Measurements from ENCODE around the gene PLEKHD1.
A peak's percentile ranks its signal among the peaks of the same experiment; 100 is the strongest.

Gene PLEKHD1

DNA sequence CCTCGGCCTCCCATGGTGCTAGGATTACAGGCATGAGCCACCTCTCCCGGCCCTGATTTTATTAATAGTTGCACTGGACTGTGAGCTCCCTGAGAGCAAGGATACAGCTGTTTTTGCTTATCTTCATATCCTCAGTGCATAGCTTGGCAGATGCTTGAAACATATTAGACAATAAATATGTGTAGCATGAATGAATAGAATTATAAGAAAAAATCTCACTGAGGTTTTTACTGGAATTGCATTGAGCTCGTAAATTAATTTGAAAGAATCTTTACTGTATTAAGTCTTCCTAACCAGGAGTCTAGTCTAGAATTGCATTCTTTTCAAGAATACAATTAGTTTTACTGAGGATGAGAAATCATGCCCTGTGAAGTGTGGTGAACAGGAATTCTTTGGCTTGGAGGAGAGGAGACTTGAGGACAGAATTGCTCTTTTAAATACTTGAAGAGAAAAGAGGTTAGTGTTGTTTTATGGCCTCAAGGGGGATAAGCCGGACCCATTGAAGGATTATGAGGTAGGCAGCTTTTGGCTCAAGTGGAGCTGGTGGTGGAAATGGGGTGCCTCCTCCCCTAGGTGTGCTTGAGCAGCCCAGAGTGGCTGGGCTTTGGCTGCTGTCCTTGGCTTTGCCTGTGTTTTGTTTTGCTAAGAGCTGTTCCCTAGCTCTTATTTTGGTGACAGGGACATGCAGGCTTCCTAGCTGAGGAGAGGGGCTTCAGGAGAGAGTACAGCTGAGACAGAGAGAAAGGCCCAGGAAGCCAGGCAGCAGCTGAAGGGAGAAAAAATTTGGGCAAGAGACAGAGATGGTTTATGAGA lies 34.0 kb downstream of the PLEKHD1 start:
- no peak for DNase-seq (ENCODE audit: low read depth in 2 of 3, low spot score in 1 of 3)

DNA sequence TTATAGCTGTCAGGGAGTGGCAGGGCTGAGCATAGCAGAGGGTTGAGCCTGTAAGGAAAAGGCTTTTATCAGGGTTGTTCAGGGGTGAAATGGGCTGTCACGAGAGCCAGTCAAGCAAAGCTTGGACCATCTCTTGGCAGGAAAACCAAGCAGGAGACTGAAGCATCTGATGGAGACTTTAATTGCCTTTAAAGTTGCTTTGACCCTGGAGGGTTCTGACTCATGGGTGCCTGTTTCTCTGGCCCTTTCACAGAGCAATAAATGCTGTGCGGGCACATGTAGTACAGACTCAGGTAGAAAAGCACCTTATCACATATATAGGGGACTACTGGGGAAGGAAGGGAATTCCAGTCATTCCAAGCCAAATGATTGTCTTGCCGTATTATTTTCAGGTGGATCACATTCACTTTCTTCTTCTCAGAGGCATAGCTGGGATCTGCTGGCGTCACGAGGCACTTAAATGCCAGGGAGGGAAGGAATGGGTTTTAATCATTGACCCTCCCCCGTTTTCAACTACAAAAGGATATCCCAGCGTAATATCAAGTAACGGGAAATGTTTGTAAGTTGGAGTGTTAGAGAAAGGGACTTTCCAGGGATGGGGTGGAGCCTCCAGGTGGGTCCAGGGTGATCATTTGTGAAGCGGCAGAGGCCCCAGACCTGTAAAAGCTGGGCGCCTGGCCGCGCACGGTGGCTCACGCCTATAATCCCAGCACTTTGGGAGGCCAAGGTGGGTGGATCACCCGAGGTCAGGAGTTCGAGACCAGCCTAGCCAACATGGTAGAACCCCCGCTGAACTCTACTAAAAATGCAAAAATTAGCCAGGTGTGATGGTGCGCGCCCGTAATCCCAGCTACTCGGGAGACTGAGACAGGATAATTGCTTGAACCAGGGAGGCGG lies 34.9 kb downstream of the PLEKHD1 start:
- DNase-seq (ENCODE audit: low read depth in 2 of 3, low spot score in 1 of 3): no peak

DNA sequence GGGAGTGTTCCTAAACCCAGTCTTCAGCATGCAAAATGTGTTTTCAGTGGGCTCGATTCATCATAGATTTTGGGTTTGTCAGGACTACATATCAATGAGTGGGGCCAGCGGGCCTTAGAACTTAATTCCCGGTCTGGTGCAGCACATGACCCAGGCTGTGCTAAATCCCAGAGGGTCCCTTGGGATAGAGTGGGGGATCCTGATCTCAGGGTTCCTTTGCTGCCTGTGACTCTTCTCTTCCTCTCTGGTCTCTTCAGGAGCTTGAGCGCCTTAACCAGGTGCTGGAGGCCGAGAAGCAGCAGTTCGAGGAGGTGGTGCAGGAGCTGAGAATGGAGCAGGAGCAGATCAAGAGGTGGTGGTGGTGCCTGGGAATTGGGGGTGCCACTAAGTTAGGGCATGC lies 37.5 kb downstream of the PLEKHD1 start:
- DNase-seq (ENCODE audit: low read depth in 2 of 3, low spot score in 1 of 3): no peak

DNA sequence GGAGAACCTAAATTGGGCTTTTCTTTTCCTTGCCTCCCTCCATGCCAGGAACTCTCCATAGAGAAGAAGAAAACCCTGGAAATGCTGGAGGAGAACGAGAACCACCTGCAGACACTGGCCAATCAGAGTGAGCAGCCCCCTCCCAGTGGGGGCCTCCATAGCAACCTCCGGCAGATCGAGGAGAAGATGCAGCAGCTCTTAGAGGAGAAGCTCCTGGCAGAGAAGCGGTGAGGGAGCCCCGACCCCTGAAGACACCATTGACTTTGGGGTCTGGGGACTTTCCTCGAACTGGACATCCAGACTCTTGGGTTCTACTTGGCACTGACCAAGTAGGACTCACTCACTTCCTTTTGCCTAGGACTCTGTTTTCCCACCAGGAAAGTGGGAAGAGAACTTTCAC lies 41.4 kb downstream of the PLEKHD1 start:
- no peak for DNase-seq (ENCODE audit: low read depth in 2 of 3, low spot score in 1 of 3)

DNA sequence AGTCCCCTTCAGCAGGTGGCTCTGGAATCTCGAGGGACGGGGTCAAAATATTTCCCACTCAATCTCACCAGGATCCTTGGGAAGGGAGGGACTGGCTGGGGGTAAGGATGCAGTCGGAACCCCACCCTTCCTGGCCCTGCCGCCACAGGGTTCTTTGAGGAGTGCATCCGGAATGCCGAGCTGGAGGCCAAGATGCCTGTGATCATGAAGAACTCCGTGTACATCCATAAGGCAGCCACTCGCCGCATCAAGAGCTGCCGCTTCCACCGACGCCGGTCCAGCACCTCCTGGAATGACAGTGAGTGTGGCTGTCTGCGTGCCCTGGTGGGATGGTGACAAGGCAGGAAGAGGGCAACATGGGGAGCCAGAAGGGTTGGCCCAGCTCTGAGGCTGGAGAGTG lies 43.1 kb downstream of the PLEKHD1 start:
- no peak for DNase-seq (ENCODE audit: low read depth in 2 of 3, low spot score in 1 of 3)

DNA sequence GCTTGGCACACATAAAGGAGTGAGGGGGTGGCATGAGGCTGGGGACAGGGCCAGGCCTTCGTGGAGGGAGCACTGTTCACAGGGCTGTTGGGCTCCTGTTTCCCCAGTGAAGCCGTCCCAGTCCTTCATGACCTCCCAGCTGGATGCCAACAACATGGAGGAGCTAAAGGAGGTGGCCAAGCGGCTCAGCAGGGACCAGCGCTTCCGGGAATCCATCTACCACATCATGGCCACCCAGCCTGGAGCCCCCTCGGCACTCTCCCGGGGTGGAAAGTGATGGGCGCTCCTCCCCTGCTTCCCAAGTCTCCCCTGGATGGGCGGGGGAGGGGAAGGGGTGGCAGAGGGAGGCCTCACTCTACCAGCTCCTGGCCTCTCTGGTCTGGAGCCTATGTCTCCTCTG lies 43.6 kb downstream of the PLEKHD1 start:
- DNase-seq (ENCODE audit: low read depth in 2 of 3, low spot score in 1 of 3): no peak

DNA sequence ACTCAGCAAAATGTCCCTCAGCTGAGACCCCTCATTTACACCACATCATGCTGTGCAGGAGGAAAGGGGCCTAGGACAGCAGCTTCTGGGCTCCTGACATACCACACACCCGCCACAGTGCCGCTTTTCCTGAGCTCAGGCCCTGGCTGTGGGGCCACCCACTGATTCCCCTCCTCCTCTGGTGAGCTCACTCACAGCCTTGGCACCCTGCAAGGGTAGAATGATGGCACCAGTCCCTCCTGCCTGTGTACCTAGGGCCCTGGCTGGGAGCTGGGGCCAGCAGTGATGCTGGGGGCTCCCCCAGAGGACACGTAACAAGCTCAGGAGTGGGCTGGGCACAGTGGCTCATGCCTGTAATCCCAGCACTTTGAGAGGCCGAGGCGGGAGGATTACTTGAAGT lies 44.4 kb downstream of the PLEKHD1 start:
- no peak for DNase-seq (ENCODE audit: low read depth in 2 of 3, low spot score in 1 of 3)

DNA sequence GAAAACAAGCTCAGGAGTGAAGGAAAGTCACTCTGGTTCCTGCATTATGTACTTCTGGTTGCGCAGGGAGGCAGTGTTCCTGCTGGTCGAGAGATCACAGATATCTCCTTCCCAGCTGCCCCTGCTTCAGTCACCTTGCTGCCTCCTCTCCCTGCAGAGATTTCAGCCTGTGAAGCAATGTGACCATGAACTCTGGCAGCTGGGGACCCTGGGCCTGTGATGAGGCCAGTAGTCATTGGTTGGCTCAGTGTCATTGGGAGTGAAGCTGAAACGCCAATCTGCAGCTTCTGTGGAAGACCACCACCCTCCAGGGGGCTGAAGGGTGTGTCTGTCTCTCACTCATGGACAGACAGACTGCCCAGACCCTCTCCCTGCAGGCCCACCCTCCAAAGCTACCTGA lies 45.0 kb downstream of the PLEKHD1 start:
- no peak for DNase-seq (ENCODE audit: low read depth in 2 of 3, low spot score in 1 of 3)

DNA sequence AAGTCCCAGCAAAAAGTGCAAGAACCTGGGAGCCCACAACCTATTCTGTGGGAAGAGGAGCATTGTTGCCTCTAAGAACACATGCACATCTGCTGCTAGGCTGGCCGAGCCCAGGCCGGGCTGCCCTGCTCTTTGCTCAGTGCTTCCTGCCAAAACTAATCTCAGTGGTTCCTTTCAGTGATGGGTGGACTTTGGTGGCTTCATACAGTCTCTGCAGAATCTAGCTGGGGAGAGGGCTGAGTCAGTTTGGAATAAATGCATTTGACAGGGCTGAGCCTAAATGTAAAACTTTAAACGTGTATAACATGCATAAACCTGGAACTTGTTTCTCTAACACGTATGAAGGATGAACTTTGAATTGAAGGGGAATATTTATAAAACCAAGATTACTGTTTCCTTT lies 45.6 kb downstream of the PLEKHD1 start:
- no peak for DNase-seq (ENCODE audit: low read depth in 2 of 3, low spot score in 1 of 3)

DNA sequence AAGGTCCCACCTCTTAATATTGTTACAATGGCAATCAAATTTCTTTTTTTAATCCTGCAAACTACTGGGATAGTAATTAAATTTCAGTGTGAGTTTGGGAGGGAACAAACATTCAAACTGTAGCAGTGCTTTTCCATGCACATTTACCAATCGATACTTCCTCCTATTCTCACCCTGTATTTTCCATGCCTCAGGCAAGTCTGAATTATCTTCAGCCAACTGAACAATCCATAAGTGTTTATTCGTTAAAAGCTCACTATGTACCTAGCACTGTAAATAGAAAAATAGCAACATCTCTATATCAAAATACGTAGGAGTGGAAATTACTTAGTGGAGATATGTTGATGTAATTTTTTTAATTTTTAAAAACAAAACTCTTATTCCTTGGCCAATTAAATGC lies 46.6 kb downstream of the PLEKHD1 start:
- DNase-seq (ENCODE audit: low read depth in 2 of 3, low spot score in 1 of 3): no peak

DNA sequence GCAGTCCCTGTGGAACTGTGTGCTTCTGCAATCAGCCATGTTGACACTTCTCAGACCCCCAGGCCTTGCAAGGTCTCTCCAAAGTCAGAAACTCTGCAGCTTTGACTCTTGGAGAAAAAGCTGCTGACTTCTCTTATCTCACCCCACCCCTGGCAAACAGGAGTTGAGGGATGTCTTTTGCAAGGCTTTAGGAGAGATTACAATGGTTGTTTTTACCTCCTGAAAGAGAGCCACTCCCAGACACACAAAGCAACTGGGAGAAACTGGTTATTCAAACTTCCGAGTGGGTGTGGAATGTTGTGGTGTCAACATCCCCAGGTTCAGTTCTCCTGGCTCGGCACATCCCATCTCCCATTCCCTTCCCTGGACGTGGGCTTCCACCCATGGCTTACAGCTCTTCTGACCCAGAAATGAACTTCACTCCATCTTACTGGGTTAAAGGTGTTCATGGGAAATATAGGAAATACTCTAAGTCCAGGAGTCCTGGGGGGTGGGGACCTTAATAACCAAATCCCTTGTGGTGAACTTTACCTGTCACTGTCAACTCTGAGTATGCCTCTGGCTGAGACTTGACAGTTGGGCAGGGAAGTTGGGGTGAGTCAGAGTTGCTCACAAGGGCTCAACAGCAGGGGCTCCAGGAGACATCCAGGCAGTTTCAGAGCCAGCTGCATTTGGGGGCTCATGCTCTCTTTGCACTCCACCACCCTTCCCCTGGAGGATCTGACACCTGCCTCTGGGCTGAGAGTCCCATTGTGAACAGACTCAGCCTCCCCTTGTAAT lies 48.2 kb downstream of the PLEKHD1 start:
- no peak for DNase-seq (ENCODE audit: low read depth in 2 of 3, low spot score in 1 of 3)

DNA sequence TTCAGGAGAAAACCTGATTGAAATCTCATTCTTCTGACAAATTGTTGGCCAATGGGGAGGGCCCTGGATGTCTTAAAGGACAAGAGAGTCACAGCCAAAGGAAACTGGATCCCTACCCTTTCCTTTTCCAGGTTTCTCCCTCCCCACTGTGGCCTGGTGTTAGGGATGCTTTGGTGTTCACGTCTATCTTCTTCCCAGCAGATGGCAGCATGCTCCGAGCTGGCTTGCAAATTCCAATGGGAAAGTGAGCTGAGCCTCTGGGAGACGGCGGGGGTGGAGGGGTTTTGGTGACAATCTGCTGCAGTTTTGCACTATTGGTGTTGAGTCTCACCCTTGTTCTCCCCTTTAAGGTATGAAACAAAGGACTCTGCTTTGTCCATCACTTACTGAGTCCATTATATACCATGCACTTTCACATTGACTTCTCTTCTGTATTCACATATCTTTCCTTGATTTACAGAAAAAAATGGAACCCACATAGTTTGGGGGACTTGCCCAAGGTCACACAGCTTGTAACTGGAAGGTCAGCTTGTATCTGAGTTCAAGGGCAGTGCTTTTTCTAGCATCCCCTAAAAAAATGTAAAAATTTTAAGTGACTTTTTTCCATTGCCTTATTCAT lies 50.8 kb downstream of the PLEKHD1 start:
- no peak for DNase-seq (ENCODE audit: low read depth in 2 of 3, low spot score in 1 of 3)

DNA sequence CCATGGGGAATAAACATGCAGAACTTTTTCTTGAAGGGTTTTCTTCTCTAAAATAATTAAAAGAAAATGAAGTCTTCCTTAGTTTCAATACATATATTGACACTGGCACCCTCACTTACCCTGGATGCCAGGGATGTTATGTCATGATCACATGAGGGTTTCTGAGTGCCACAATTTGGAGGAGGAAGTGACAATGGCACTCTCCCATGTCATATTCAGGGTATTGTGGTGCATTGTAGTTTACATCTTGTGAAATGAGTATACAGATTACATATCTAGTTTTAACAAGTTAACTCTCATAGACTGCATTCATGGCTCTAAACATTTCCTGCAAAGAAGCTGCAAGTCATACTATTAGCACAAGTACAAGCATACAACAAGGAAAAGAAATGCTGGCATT lies 52.4 kb downstream of the PLEKHD1 start:
- no peak for DNase-seq (ENCODE audit: low read depth in 2 of 3, low spot score in 1 of 3)

DNA sequence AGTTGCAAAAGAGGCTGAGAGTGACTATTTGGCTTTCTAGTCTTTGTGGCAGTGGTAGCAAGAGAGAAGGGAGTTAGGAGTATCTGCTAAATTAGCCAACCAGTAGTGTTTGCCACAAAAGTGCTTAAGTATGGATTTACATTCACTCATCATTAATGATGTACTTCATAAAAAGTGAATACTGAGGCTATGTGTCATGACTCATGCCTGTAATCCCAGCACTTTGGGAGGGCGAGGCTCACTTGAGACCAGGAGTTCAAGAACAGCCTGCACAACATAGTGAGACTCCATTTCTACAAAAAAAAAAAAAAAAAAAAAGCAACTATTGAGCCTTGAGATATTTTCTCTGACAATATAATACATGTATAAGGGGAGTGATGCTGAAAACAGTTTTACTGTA lies 53.4 kb downstream of the PLEKHD1 start:
- DNase-seq (ENCODE audit: low read depth in 2 of 3, low spot score in 1 of 3): no peak

DNA sequence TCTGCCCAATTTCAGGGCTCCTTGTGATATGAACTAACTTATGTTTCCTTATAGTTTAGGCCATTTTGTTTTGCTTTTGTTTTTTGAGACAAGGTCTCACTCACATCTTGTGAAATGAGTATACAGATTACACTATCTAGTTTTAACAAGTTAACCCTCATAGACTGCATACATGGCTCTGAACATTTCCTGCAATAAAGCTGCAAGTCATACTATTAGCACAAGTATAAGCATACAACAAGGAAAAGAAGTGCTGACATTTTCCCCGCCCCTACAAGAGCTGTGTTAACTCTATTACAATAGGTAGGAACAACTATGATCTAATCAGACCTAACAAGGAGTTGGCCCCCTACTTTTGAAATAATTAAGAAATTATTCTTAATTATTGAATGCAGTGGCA lies 54.2 kb downstream of the PLEKHD1 start:
- DNase-seq (ENCODE audit: low read depth in 2 of 3, low spot score in 1 of 3): no peak

DNA sequence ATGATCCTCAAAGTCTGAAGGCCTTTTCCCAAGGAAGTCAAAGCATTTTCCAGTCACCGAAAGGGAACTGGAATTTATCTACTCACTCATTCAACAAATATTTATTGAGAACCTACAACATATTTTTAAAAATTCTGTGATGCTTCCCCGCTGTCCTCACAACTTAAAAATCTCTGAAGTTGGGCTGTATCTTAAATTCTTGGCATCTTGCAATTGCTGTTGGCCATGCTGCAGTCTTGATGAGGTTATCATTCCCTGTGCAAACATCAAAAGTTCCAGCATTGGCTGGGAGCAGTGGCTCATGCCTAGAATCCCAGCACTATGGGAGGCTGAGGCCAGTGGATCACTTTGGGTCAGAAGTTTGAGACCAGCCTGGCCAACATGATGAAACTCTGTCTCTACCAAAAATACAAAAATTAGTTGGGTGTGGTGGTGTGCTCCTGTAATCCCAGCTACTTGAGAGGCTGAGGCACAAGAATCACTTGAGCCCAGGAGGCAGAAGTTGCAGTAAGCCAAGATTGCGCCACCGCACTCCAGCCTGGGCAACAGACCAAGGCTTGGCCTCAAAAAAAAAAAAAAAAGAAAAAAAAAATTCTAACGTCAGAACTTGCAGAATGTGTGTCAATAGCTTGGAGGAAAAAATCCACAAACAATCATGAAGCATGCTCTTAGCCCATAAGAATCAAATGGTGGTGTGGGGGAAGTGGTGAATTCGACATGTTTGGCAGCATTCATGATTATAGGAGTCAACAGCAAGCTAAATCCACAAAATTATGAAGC lies 55.3 kb downstream of the PLEKHD1 start:
- no peak for DNase-seq (ENCODE audit: low read depth in 2 of 3, low spot score in 1 of 3)

DNA sequence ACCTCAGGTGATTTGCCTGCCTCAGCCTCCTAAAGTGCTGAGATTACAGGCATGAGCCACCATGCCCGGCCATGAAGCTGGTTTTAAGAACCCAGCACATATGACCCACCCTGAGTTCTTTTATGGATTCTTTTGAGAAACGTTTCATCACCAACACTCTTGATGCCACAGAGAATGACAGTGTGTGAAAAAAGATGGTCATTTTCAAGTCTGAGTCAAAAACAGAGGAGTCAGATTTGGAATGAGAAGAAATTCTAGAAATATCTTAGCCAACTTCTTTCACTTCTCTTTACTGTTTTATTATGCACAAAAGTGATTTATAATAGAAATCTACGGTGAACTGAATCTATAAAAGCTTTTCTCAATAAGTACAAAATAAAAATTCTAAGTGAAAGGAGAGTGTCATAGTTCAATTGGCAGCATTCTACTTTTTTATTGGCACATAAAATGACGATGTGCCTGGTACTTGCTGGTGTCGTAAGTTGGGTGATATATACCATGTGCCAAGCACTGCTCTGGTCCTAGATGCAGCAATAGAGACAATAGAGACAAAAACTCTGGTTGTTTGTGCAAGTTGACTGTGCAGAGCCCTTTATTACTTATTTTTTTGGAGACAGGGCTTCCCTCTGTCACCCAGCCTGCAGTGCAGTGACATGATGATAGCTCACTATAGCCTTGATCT lies 56.3 kb downstream of the PLEKHD1 start:
- no peak for DNase-seq (ENCODE audit: low read depth in 2 of 3, low spot score in 1 of 3)

DNA sequence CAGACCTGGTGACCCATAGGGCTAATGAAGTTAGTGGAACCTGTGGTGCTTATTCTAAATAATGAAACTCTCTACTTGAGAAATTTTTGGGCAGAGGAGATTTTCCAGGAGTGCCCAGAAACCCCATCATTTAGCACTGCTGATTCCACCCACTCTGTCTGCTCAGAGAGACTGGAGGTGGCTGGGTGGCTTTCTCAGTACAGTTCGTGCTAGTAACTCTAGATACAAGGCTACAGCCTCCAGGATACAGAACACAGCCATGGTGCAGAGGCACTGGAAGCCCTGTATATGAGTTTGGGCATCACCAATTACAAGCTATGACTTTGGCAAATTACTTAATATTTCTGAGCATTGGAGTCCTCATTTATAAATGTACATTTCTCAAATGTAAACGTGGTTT lies 57.8 kb downstream of the PLEKHD1 start:
- no peak for DNase-seq (ENCODE audit: low read depth in 2 of 3, low spot score in 1 of 3)

DNA sequence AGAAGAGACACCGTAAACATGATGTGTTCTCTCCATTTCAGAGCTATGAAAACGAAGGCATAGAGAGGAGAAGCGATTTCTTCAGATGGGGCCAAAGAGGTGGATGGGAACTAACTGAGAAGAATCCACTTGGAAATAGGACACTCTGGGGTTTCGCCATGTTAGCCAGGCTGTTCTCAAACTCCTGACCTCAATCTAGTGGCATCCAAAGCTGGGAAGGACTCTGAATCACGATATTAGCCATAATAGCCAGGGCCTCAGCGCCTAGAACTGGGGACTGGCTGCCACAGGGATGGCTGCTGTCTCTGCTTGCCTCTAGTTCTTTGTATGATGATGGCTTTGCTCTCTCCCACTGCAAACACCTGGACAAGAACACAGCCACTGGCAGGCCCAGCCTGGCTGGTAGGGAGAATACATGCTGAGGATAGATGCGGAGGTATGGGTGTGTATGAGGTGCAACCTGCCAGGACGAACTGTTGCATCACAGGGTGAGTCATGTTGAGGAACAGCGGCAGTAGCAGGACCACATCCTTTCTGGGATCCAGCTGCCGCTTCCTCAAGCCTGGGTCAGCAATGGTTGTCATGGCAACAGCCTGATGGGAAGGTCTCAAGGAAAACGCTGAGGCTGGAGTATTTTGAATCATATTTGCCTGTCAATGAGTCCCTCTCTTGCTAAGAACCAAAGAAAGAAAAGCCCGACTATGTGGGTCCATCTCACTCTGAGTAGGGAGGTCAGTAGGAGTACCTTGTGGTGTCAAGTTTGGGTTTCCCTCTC lies 59.0 kb downstream of the PLEKHD1 start:
- peak; percentile 7 to 12 (median 9) for DNase-seq (ENCODE audit: low read depth in 2 of 3, low spot score in 1 of 3)

Data from stimulated activated CD4-positive, alpha-beta T cell treated with anti-CD3 and anti-CD28 coated beads, Interleukin-12 subunit alpha, Interleukin-12 subunit beta, amount 100 ng/mL, for 48 hours (primary cell).